GM21447 (cell line): ENCODE results near the gene PAX5.

Experiments
- ATAC-seq: cut with Tn5 transposase; IDR thresholded peaks from one replicate; pipeline ENCODE4 v1.9.1; 2021; ENCODE audit not compliant: unreplicated experiment

Gene PAX5

GRCh38 chr9:37025071-37025822 lies 8.8 kb downstream of the PAX5 start:
- ATAC-seq: no peak

- ATAC-seq: no peak
Measured at GRCh38 chr9:37017546-37017945, 16.5 kb downstream of the PAX5 start.

GRCh38 chr9:37011530-37011929 lies 22.5 kb downstream of the PAX5 start:
- ATAC-seq: no peak

- no peak for ATAC-seq
Measured at GRCh38 chr9:37010976-37011375, 23.1 kb downstream of the PAX5 start.

GRCh38 chr9:37010180-37010579 lies 23.9 kb downstream of the PAX5 start:
- peak; percentile 33 for ATAC-seq

GRCh38 chr9:37007295-37007694 lies 26.8 kb downstream of the PAX5 start:
- no peak for ATAC-seq

GRCh38 chr9:37005517-37006140 lies 28.4 kb downstream of the PAX5 start:
- ATAC-seq: peak; percentile 32

- no peak for ATAC-seq
Measured at GRCh38 chr9:37004424-37004935, 29.6 kb downstream of the PAX5 start.

- ATAC-seq: no peak
Measured at GRCh38 chr9:37002413-37003217, 31.5 kb downstream of the PAX5 start.

GRCh38 chr9:37002036-37002412 lies 32.0 kb downstream of the PAX5 start:
- ATAC-seq: no peak

- no peak for ATAC-seq
Measured at GRCh38 chr9:37001459-37001858, 32.6 kb downstream of the PAX5 start.

- ATAC-seq: peak; percentile 34
Measured at GRCh38 chr9:36999728-37000333, 34.2 kb downstream of the PAX5 start.

- no peak for ATAC-seq
Measured at GRCh38 chr9:36997414-36997813, 36.7 kb downstream of the PAX5 start.

GRCh38 chr9:36996706-36997086 lies 37.4 kb downstream of the PAX5 start:
- ATAC-seq: no peak

- ATAC-seq: peak; percentile 24
Measured at GRCh38 chr9:36995927-36996705, 38.0 kb downstream of the PAX5 start.

- peak; percentile 59 for ATAC-seq
Measured at GRCh38 chr9:36993933-36994764, 39.9 kb downstream of the PAX5 start.

- ATAC-seq: no peak
Measured at GRCh38 chr9:36992501-36993316, 41.4 kb downstream of the PAX5 start.

GRCh38 chr9:36991516-36992134 lies 42.4 kb downstream of the PAX5 start:
- ATAC-seq: no peak
